Right lobe of liver (tissue), 4 donors: Measurements from ENCODE around the gene TBC1D3.
"Not testable (repeated sequence)": the region's sequence is repeated elsewhere in the genome, so short reads cannot be mapped to it uniquely, and the experiment has no call there.

Experiments used
- POLR2A ChIP-seq: fragments of 450-650 bp; IDR thresholded peaks from one replicate; pipeline ENCODE4 v1.6.1; 2017; ENCODE audit warnings: antibody characterized with exemption, mild to moderate bottlenecking
- TF ChIP-seq, protein P1 (sequence below), 4 donors: fragments of 200-600 bp in 3 of 4; fragments of 450-650 bp in 1 of 4; IDR thresholded peaks; one replicate each; pipeline versions ENCODE4 v1.5.1 to v1.8.0; 2016 to 2022; ENCODE audit warnings: antibody characterized with exemption in 4 of 4, mild to moderate bottlenecking in 2 of 4
- donor health status: DM: no; HTN: no; CAD: no.
- donor health status: DM: no; HTN: no; CAD: no.
- donor health status: DM: no; HTN: yes; CAD: no.

DNA sequence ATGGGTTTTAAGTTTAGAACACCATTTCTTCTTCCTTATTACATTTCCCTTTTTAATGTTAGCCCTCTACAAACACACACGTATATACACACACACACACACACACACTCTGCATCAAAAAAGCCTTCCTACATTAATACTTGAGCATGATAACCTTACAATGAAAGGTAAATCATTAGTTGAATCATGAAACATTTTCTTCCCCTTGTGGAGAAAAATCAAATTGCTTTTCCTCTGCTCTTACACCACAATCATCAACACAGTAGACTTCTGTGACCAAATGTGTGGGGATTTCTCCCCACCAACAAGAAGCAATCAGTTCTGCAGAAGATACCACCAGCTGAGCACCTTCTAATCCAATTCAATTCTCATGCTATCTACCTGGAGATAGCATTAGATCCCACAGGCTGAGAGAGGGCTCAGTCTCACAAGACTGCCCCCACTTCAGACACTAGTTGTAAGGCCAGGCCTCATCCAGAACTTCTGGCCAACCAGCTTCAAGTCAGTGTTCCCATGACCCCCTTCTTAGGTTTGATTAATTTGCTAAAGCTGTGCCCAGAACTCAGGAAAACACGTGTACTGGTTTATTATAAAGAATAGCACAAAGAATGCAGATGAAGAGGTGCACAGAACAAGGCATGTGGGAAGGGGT lies 33.6 kb upstream of the TBC1D3 start:
- TF ChIP-seq, protein P1, sequence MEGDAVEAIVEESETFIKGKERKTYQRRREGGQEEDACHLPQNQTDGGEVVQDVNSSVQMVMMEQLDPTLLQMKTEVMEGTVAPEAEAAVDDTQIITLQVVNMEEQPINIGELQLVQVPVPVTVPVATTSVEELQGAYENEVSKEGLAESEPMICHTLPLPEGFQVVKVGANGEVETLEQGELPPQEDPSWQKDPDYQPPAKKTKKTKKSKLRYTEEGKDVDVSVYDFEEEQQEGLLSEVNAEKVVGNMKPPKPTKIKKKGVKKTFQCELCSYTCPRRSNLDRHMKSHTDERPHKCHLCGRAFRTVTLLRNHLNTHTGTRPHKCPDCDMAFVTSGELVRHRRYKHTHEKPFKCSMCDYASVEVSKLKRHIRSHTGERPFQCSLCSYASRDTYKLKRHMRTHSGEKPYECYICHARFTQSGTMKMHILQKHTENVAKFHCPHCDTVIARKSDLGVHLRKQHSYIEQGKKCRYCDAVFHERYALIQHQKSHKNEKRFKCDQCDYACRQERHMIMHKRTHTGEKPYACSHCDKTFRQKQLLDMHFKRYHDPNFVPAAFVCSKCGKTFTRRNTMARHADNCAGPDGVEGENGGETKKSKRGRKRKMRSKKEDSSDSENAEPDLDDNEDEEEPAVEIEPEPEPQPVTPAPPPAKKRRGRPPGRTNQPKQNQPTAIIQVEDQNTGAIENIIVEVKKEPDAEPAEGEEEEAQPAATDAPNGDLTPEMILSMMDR (IDR thresholded peaks at IDR 0.05): not testable (repeated sequence)
- not testable (repeated sequence) for TF ChIP-seq POLR2A
